GM23248 (cell line): ENCODE measurements around the gene ZNF860. TPM values are rescaled to one million over a fixed set of nuclear protein-coding genes. Genes with fewer than 3 reads are reported as not detected.

Source experiments
- DNase-seq: peaks from one replicate; pipeline ENCODE4 v3.0.0-alpha.2; 2015
- H2AFZ ChIP-seq: fragments of 200-600 bp; sonication (generic); 2 replicates; pipeline ENCODE4 v1.6.1; 2016; ENCODE audit warnings: antibody characterized with exemption
- H3F3A ChIP-seq: fragments of 200-600 bp; sonication (generic); 2 replicates; pipeline ENCODE4 v1.6.1; 2016; ENCODE audit warnings: mild to moderate bottlenecking, antibody characterized with exemption, mixed run types; ENCODE audit not compliant: insufficient read depth
- H3K27ac ChIP-seq: fragments of 200-600 bp; sonication (generic); 2 replicates; pipeline ENCODE4 v1.5.1; 2016; ENCODE audit warnings: mild to moderate bottlenecking
- H3K27me3 ChIP-seq: fragments of 200-600 bp; sonication (generic); replicated peaks from 2 replicates; pipeline ENCODE4 v1.6.1; 2016; ENCODE audit warnings: mild to moderate bottlenecking; ENCODE audit not compliant: insufficient read depth
- H3K36me3 ChIP-seq: fragments of 200-600 bp; sonication (generic); 2 replicates; pipeline ENCODE4 v1.6.1; 2016; ENCODE audit warnings: low read depth, mild to moderate bottlenecking
- H3K4me1 ChIP-seq: fragments of 200-600 bp; sonication (generic); 2 replicates; pipeline ENCODE4 v1.6.1; 2016; ENCODE audit warnings: mild to moderate bottlenecking; ENCODE audit not compliant: insufficient read depth
- H3K4me2 ChIP-seq: fragments of 200-600 bp; sonication (generic); one replicate; pipeline ENCODE4 v1.6.1; 2016; ENCODE audit warnings: mild to moderate bottlenecking; ENCODE audit not compliant: unreplicated experiment
- H3K4me3 ChIP-seq: fragments of 200-600 bp; sonication (generic); 2 replicates; pipeline ENCODE4 v1.5.1; 2016; ENCODE audit warnings: mild to moderate bottlenecking
- H3K79me2 ChIP-seq: fragments of 200-600 bp; sonication (generic); 2 replicates; pipeline ENCODE4 v1.6.1; 2016; ENCODE audit warnings: mild to moderate bottlenecking; ENCODE audit not compliant: insufficient read depth
- H3K9ac ChIP-seq: fragments of 200-600 bp; sonication (generic); 2 replicates; pipeline ENCODE4 v1.6.1; 2016; ENCODE audit warnings: mild to moderate bottlenecking
- H3K9me2 ChIP-seq: fragments of 200-600 bp; sonication (generic); 2 replicates; pipeline ENCODE4 v1.6.1; 2016; ENCODE audit warnings: mixed run types, mild to moderate bottlenecking, moderate library complexity; ENCODE audit not compliant: insufficient read depth
- H3K9me3 ChIP-seq: fragments of 200-600 bp; sonication (generic); one replicate; pipeline ENCODE4 v1.6.1; 2017; ENCODE audit warnings: low read depth
- H4K20me1 ChIP-seq: fragments of 200-600 bp; sonication (generic); 2 replicates; pipeline ENCODE4 v1.6.0; 2016; ENCODE audit not compliant: insufficient read depth
- EZH2 ChIP-seq: fragments of 200-600 bp; sonication (generic); IDR thresholded peaks from 2 replicates; pipeline ENCODE4 v1.6.1; 2018; ENCODE audit warnings: antibody characterized with exemption, mild to moderate bottlenecking; ENCODE audit not compliant: insufficient read depth, poor library complexity, severe bottlenecking
- EZH2phosphoT487 ChIP-seq: fragments of 200-600 bp; sonication (generic); IDR thresholded peaks from 2 replicates; pipeline ENCODE4 v1.6.1; 2018; ENCODE audit warnings: antibody characterized with exemption, moderate library complexity, mild to moderate bottlenecking, low read depth; ENCODE audit not compliant: insufficient read depth
- WGBS, 2 experiments: methylation state at CpG; one replicate each; pipeline ENCODE4 v1.1.6; 2015 to 2017; ENCODE audit warnings: low lambda C conversion rate in 2 of 2, low coverage in 1 of 2; ENCODE audit errors: missing lambda C conversion rate in 2 of 2; 5-methylcytosine and 5-hydroxymethylcytosine counted together
- in situ Hi-C: fragments of 300-500 bp; cut with MboI; formaldehyde crosslinking; loops from 2 replicates; pipeline ENCODE4 v1.15.0; 2020
- polyA plus RNA-seq: library from polyadenylated mRNA; unstranded; fragments of >200 nt; fragmentation: Nextera tagmentation; extraction: Ambion mirVana; gene quantifications from 2 replicates; pipeline ENCODE4 v1.2.1, GENCODE V29; 2016
- total RNA-seq: library from RNA; depleted of rRNA; stranded (reverse); fragments of >200 nt; shearing (Covaris generic); gene quantifications from 2 replicates; pipeline ENCODE4 v1.2.3, GENCODE V29; 2014

Gene ZNF860
- total and polyA plus RNA-seq, 2 experiments from 2014 or later, result 0.08 to 0.43 TPM

DNA sequence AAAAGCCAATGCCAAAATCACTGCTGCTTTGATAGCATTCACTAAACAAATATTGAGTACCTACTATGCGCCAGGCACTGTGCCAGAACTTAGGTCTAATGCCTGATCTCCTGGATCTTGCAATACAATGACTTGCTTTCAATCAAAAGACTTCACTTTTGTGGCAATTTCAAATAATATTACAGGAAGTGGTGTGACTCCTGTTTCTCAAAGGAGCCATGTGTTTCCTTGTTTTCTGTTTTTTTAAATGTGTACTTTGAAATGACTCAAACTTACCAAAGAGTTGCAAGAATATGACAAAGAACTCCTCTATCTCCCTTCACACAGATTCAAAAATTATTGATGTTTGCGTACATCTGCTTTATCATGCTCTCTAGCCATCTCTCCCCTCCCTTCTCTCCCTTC, 18.7 kb upstream of the ZNF860 start:
- H3K9ac ChIP-seq, result no peak overlapping the region
- H3F3A ChIP-seq, result peaks cover 23% of the 10 kb centered on the region
- DNase-seq, result peak; percentile 40
- no peaks in the 10 kb centered on the region for H3K79me2 ChIP-seq
- H3K4me2 ChIP-seq, result no peak overlapping the region
- H2AFZ ChIP-seq, result no peak overlapping the region
- H3K4me3 ChIP-seq, result no peak overlapping the region
- no peaks in the 10 kb centered on the region for H3K9me3 ChIP-seq
- no peak for TF ChIP-seq EZH2
- TF ChIP-seq EZH2phosphoT487, result no peak
- H3K27me3 ChIP-seq, result no peaks in the 10 kb centered on the region
- no peaks in the 10 kb centered on the region for H4K20me1 ChIP-seq
- in situ Hi-C loops, result no loop called here
- no peaks in the 10 kb centered on the region for H3K9me2 ChIP-seq
- peaks cover 32% of the 10 kb centered on the region for H3K4me1 ChIP-seq
- H3K27ac ChIP-seq, result no peak overlapping the region
- 91 to 94% methylated on average over 2 of the region's 2 CpGs for WGBS, 2 experiments
- H3K36me3 ChIP-seq, result no peaks in the 10 kb centered on the region

DNA sequence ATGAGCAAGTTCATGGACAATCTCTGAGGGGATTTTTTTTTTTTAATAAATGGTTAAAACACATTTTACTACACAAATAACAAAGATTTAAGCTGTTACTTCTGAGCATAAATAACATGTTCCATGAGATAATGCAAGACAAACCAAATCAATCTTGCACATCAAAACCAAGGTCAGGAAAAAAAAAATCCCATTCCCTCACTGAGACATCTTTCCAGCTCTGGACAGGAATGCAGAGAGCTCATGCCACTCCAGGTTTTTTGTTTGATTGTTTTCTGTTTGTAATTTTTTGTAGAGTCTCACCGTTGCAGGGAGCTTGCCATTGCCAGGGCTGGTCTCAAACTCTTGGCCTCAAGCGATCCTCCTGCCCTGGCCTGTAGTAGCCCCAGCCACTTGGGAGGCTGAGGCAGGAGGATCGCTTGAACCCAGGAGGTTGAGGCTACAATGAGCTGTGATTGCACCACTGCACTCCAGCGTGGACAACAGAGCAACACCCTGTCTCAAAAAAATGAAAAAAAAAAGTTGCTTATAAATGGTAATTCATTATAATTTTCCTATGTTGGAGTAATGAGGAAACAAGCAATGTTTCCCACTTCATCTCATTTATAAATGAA, 14.5 kb upstream of the ZNF860 start:
- Histone ChIP-seq H3K79me2 (no peaks in the 10 kb centered on the region), H3K9me2 (no peaks in the 10 kb centered on the region), H3K27me3 (no peaks in the 10 kb centered on the region), H3F3A (peaks cover 22% of the 10 kb centered on the region), H3K27ac (no peak overlapping the region), H3K9me3 (no peaks in the 10 kb centered on the region), H3K36me3 (no peaks in the 10 kb centered on the region), H4K20me1 (no peaks in the 10 kb centered on the region), H3K4me1 (peaks cover 27% of the 10 kb centered on the region), H3K4me3 (no peak overlapping the region), H3K9ac (no peak overlapping the region), H3K4me2 (no peak overlapping the region), H2AFZ (no peak overlapping the region)
- in situ Hi-C loops, result no loop called here
- TF ChIP-seq EZH2, result no peak
- TF ChIP-seq EZH2phosphoT487, result no peak
- DNase-seq, result no peak
- 78 to 82% methylated on average over 4 of the region's 4 CpGs for WGBS, 2 experiments

DNA sequence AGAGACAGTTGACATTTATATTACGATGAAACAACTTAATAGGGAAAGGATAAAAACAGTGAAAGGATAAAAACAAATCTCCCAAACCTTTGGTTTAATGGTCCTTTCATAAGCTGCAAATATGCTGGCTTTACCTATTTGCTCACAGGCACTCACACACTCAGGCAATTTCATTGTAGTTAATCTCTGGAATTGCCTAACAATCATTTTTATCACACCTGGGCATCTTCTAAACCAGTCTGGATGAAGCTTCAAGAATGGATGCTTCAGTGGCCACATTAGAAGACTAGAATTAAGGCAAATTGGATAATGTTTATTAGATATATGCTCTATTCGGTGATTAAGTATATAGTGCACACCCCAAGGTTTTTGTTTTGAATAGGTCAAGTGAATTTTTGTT, 14.0 kb upstream of the ZNF860 start:
- no peak overlapping the region for H3K27ac ChIP-seq
- WGBS, 2 experiments, result 76 to 87% methylated on average over 2 of the region's 2 CpGs

DNA sequence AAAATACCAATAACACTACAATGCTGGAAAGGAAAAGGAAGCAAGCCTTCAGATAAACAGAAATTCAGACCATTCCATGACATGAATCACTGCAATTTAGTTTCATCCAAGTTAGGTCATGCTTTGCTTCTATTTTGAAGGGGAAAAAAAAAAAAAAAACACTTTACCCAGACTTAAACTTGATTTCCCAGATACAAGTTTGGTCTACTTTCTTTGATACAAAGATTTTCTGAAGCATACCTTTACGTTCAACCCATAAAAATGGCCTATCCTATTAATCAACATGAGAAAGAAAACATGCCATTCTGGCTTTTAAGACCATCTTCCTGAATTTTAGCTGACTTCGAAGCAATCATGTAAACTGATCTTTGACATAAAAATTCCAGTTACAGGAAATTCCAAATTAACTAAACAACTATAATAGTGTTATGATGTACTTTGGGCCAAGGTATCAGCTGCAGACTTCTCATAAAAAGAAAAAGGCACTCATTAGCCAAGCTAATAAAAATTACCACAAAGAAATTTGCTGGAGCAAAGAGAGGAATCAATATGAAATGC, 13.1 kb upstream of the ZNF860 start:
- Histone ChIP-seq H4K20me1 (no peaks in the 10 kb centered on the region), H3K9me3 (no peaks in the 10 kb centered on the region), H3K27me3 (no peaks in the 10 kb centered on the region), H3K9ac (peak overlapping the region; percentile 70), H3K27ac (peak overlapping the region; percentile 88), H3K4me1 (peaks cover 27% of the 10 kb centered on the region), H3K36me3 (no peaks in the 10 kb centered on the region), H2AFZ (peak overlapping the region; percentile 27; the same call in 1 of the 2 replicates), H3K4me2 (peak overlapping the region; percentile 91), H3K9me2 (no peaks in the 10 kb centered on the region), H3K4me3 (peak overlapping the region; percentile 62), H3K79me2 (no peaks in the 10 kb centered on the region), H3F3A (peaks cover 22% of the 10 kb centered on the region)
- DNase-seq, result peak; percentile 76
- in situ Hi-C loops, result no loop called here
- no peak for TF ChIP-seq EZH2
- TF ChIP-seq EZH2phosphoT487, result no peak
- WGBS, 2 experiments, result 13 to 14% methylated on average over 2 of the region's 2 CpGs

More for the DNA sequence above, 14.0 kb upstream of the ZNF860 start:
- Histone ChIP-seq H3K9me2 (no peaks in the 10 kb centered on the region), H2AFZ (0 out of 2 replicates have a peak overlapping the region, but pooled peaks have one; percentile 9), H3K9me3 (no peaks in the 10 kb centered on the region), H3K4me3 (no peak overlapping the region; the same call in 1 of the 2 replicates), H3F3A (peaks cover 22% of the 10 kb centered on the region), H3K9ac (no peak overlapping the region), H4K20me1 (no peaks in the 10 kb centered on the region), H3K4me2 (no peak overlapping the region), H3K36me3 (no peaks in the 10 kb centered on the region), H3K79me2 (no peaks in the 10 kb centered on the region), H3K4me1 (peaks cover 27% of the 10 kb centered on the region), H3K27me3 (no peaks in the 10 kb centered on the region)
- no peak for TF ChIP-seq EZH2
- no peak for DNase-seq
- in situ Hi-C loops, result no loop called here
